ENCODE results near the gene PAX7. TPM values are rescaled to one million over a fixed set of nuclear protein-coding genes. Genes with fewer than 3 reads are reported as not detected.

Gene PAX7
- total and polyA plus RNA-seq, 2 donors (not counting 1 experiment from before 2014, with no cell fraction given), result not detected

GRCh38 chr1:18681423-18681835 lies 50.8 kb downstream of the PAX7 start:
- H3K4me3 Mint-ChIP-seq, result no peak overlapping the region
- H2AFZ ChIP-seq (ENCODE audit: insufficient read depth, low read depth, low read length, poor library complexity, severe bottlenecking), result no peak overlapping the region
- H4K20me1 ChIP-seq (ENCODE audit: control insufficient read depth, insufficient read depth, low read length, poor library complexity, severe bottlenecking), result no peaks in the 10 kb centered on the region
- ATAC-seq (ENCODE audit: low read depth) (no peak), DNase-seq (no peak)
- ChIA-PET CTCF (no interaction called here), POLR2A (no interaction called here)
- H3K36me3 ChIP-seq (replicated peaks in 1 of 2; ENCODE audit: control extremely low read depth in 1 of 2, control insufficient read depth in 1 of 2, extremely low read depth in 1 of 2, insufficient read depth in 2 of 2, low read length in 1 of 2), result no peaks in the 10 kb centered on the region
- WGBS (ENCODE audit: insufficient coverage), result 74% methylated on average over 4 of the region's 4 CpGs
- H3K27me3 Mint-ChIP-seq, result peaks cover 16% of the 10 kb centered on the region
- intact Hi-C loops (cut with micrococcal nuclease), result no loop called here
- H3K9me3 Mint-ChIP-seq (ENCODE audit: insufficient read depth), result no peaks in the 10 kb centered on the region
- no peak overlapping the region for H3K4me2 ChIP-seq (replicated peaks; ENCODE audit: low read depth, low read length, poor library complexity, severe bottlenecking)
- H3K9ac ChIP-seq (ENCODE audit: low read length), result no peak overlapping the region
- no peaks in the 10 kb centered on the region for H3K9me3 ChIP-seq (ENCODE audit: control extremely low read depth in 1 of 3, control insufficient read depth in 2 of 3, insufficient read depth in 1 of 3, low read length in 2 of 3)
- TF ChIP-seq EZH2 (IDR thresholded peaks at IDR 0.05; ENCODE audit: borderline replicate concordance, insufficient read depth, low read depth, low read length, poor library complexity, severe bottlenecking) (no peak), CTCF (IDR thresholded peaks at IDR 0.05) (no peak)
- H3K27ac ChIP-seq (ENCODE audit: low read length in 2 of 2), result no peak overlapping the region
- peaks cover 0 to 6% (median 0%) of the 10 kb centered on the region in 4 experiments for H3K27me3 ChIP-seq (replicated peaks in 1 of 4; ENCODE audit: control extremely low read depth in 1 of 4, control insufficient read depth in 3 of 4, insufficient read depth in 4 of 4, low read length in 3 of 4)
- H3K4me3 ChIP-seq (ENCODE audit: control extremely low read depth in 1 of 5, extremely low read depth in 1 of 5, insufficient read depth in 1 of 5, low read depth in 2 of 5, low read length in 4 of 5), result no peak overlapping the region
- no peaks in the 10 kb centered on the region for H3K4me1 ChIP-seq (ENCODE audit: control insufficient read depth in 2 of 2, insufficient read depth in 2 of 2, low read length in 2 of 2)
- H3K4me1 Mint-ChIP-seq, result no peaks in the 10 kb centered on the region
- no peak overlapping the region for H3K27ac Mint-ChIP-seq
- H3K79me2 ChIP-seq (ENCODE audit: control insufficient read depth, insufficient read depth, low read length), result no peaks in the 10 kb centered on the region

- Histone ChIP-seq H3K4me3 (ENCODE audit: control extremely low read depth in 1 of 5, extremely low read depth in 1 of 5, insufficient read depth in 1 of 5, low read depth in 2 of 5, low read length in 4 of 5) (no peak overlapping the region), H3K4me2 (replicated peaks; ENCODE audit: low read depth, low read length, poor library complexity, severe bottlenecking) (no peak overlapping the region), H3K27ac (ENCODE audit: low read length in 2 of 2) (no peak overlapping the region), H3K27me3 (replicated peaks in 1 of 4; ENCODE audit: control extremely low read depth in 1 of 4, control insufficient read depth in 3 of 4, insufficient read depth in 4 of 4, low read length in 3 of 4) (peaks cover 0 to 6% (median 0%) of the 10 kb centered on the region in 4 experiments), H2AFZ (ENCODE audit: insufficient read depth, low read depth, low read length, poor library complexity, severe bottlenecking) (no peak overlapping the region), H3K9me3 (ENCODE audit: control extremely low read depth in 1 of 3, control insufficient read depth in 2 of 3, insufficient read depth in 1 of 3, low read length in 2 of 3) (no peaks in the 10 kb centered on the region), H3K4me1 (ENCODE audit: control insufficient read depth in 2 of 2, insufficient read depth in 2 of 2, low read length in 2 of 2) (no peaks in the 10 kb centered on the region), H3K36me3 (replicated peaks in 1 of 2; ENCODE audit: control extremely low read depth in 1 of 2, control insufficient read depth in 1 of 2, extremely low read depth in 1 of 2, insufficient read depth in 2 of 2, low read length in 1 of 2) (no peaks in the 10 kb centered on the region), H3K79me2 (ENCODE audit: control insufficient read depth, insufficient read depth, low read length) (no peaks in the 10 kb centered on the region), H3K9ac (ENCODE audit: low read length) (no peak overlapping the region), H4K20me1 (ENCODE audit: control insufficient read depth, insufficient read depth, low read length, poor library complexity, severe bottlenecking) (no peaks in the 10 kb centered on the region)
- Mint-ChIP-seq H3K27me3 (peaks cover 16% of the 10 kb centered on the region), H3K9me3 (ENCODE audit: insufficient read depth) (no peaks in the 10 kb centered on the region), H3K27ac (no peak overlapping the region), H3K4me1 (no peaks in the 10 kb centered on the region), H3K4me3 (no peak overlapping the region)
- CTCF ChIA-PET, result no interaction called here
- ATAC-seq (ENCODE audit: low read depth) (no peak), DNase-seq (no peak)
- WGBS (ENCODE audit: insufficient coverage), result 100% methylated on average over 2 of the region's 3 CpGs
- intact Hi-C loops (cut with micrococcal nuclease), result no loop called here
- TF ChIP-seq EZH2 (IDR thresholded peaks at IDR 0.05; ENCODE audit: borderline replicate concordance, insufficient read depth, low read depth, low read length, poor library complexity, severe bottlenecking), result no peak
- no peak for TF ChIP-seq CTCF (IDR thresholded peaks at IDR 0.05)
- POLR2A ChIA-PET, result no interaction called here
Observed at GRCh38 chr1:18682375-18682774, 51.7 kb downstream of the PAX7 start.

Data from B cell (primary cell).